ENCODE data around the gene DNMT3L.
"Not testable (repeated sequence)": the region's sequence is repeated elsewhere in the genome, so short reads cannot be mapped to it uniquely, and the experiment has no call there.

The DNMT3L gene

GRCh38 chr21:44240842-44241241, 20.9 kb downstream of the DNMT3L start, which contains the start of gene ICOSLG:
Gene ICOSLG (minus strand): TSS chr21:44240943. CDS start chr21:44240817, 126 bp downstream.
- H3K27me3 ChIP-seq (ENCODE audit: insufficient read depth, low read length, poor library complexity, severe bottlenecking); H3K9me3 ChIP-seq (ENCODE audit: insufficient read depth, low read depth, low read length); H3K4me3 ChIP-seq (ENCODE audit: low read length, poor library complexity, severe bottlenecking); H4K20me1 ChIP-seq (ENCODE audit: insufficient read depth, low read length, poor library complexity, severe bottlenecking); H3K4me1 ChIP-seq (ENCODE audit: insufficient read depth, low read length, poor library complexity, severe bottlenecking); H3K4me2 ChIP-seq (ENCODE audit: low read depth, low read length, poor library complexity, severe bottlenecking); H3K79me2 ChIP-seq (ENCODE audit: insufficient read depth, low read length); H3K9me2 ChIP-seq (replicated peaks; ENCODE audit: low read depth, low read length); H3K36me3 ChIP-seq (ENCODE audit: insufficient read depth, low read length); H3K9ac ChIP-seq (ENCODE audit: low read depth, low read length, poor library complexity, severe bottlenecking); H3F3A ChIP-seq (ENCODE audit: low read depth); H2AFZ ChIP-seq (ENCODE audit: low read length): not testable (repeated sequence)

GRCh38 chr21:44240353-44240752, 21.3 kb downstream of the DNMT3L start:
- not testable (repeated sequence) for H3K9me3 ChIP-seq (ENCODE audit: insufficient read depth, low read depth, low read length); H3K4me2 ChIP-seq (ENCODE audit: low read depth, low read length, poor library complexity, severe bottlenecking); H4K20me1 ChIP-seq (ENCODE audit: insufficient read depth, low read length, poor library complexity, severe bottlenecking); H3K4me3 ChIP-seq (ENCODE audit: low read length, poor library complexity, severe bottlenecking); H3K27me3 ChIP-seq (ENCODE audit: insufficient read depth, low read length, poor library complexity, severe bottlenecking); H3F3A ChIP-seq (ENCODE audit: low read depth); H3K9ac ChIP-seq (ENCODE audit: low read depth, low read length, poor library complexity, severe bottlenecking); H3K79me2 ChIP-seq (ENCODE audit: insufficient read depth, low read length); H2AFZ ChIP-seq (ENCODE audit: low read length); H3K36me3 ChIP-seq (ENCODE audit: insufficient read depth, low read length); H3K4me1 ChIP-seq (ENCODE audit: insufficient read depth, low read length, poor library complexity, severe bottlenecking); H3K9me2 ChIP-seq (replicated peaks; ENCODE audit: low read depth, low read length)

- not testable (repeated sequence) for H3K36me3 ChIP-seq (ENCODE audit: insufficient read depth, low read length); H3F3A ChIP-seq (ENCODE audit: low read depth); H3K79me2 ChIP-seq (ENCODE audit: insufficient read depth, low read length); H4K20me1 ChIP-seq (ENCODE audit: insufficient read depth, low read length, poor library complexity, severe bottlenecking); H3K9me3 ChIP-seq (ENCODE audit: insufficient read depth, low read depth, low read length); H3K9ac ChIP-seq (ENCODE audit: low read depth, low read length, poor library complexity, severe bottlenecking); H3K4me2 ChIP-seq (ENCODE audit: low read depth, low read length, poor library complexity, severe bottlenecking); H2AFZ ChIP-seq (ENCODE audit: low read length); H3K4me3 ChIP-seq (ENCODE audit: low read length, poor library complexity, severe bottlenecking); H3K9me2 ChIP-seq (replicated peaks; ENCODE audit: low read depth, low read length); H3K27me3 ChIP-seq (ENCODE audit: insufficient read depth, low read length, poor library complexity, severe bottlenecking); H3K4me1 ChIP-seq (ENCODE audit: insufficient read depth, low read length, poor library complexity, severe bottlenecking)
Measured at GRCh38 chr21:44229561-44229960, 32.1 kb downstream of the DNMT3L start.

DNA sequence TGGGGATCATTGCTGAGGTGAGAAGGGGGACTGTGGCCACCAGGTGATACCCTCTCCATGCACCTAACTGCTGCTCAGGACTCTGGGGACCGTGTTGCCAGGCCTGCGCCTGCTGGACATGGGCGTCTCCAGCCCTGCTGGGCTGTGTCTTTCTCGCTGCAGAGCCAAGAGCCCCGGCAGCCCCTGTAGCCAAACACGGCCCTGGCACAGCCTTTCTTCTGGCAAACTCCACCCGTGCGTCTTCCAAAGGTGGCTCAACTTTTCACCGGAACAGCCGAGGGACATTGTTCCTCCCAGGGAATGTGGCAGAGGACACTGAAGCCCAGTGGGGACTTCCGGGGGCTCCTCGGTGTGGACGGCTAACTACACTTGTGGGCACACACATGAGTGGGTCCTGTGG, 33.6 kb downstream of the DNMT3L start:
- not testable (repeated sequence) for H4K20me1 ChIP-seq (ENCODE audit: insufficient read depth, low read length, poor library complexity, severe bottlenecking); H3K9me3 ChIP-seq (ENCODE audit: insufficient read depth, low read depth, low read length); H3K36me3 ChIP-seq (ENCODE audit: insufficient read depth, low read length); H3K27me3 ChIP-seq (ENCODE audit: insufficient read depth, low read length, poor library complexity, severe bottlenecking); H3F3A ChIP-seq (ENCODE audit: low read depth); H3K4me3 ChIP-seq (ENCODE audit: low read length, poor library complexity, severe bottlenecking); H3K79me2 ChIP-seq (ENCODE audit: insufficient read depth, low read length); H3K9ac ChIP-seq (ENCODE audit: low read depth, low read length, poor library complexity, severe bottlenecking); H3K4me1 ChIP-seq (ENCODE audit: insufficient read depth, low read length, poor library complexity, severe bottlenecking); H3K9me2 ChIP-seq (replicated peaks; ENCODE audit: low read depth, low read length); H2AFZ ChIP-seq (ENCODE audit: low read length); H3K4me2 ChIP-seq (ENCODE audit: low read depth, low read length, poor library complexity, severe bottlenecking)

- not testable (repeated sequence) for H3K4me1 ChIP-seq (ENCODE audit: insufficient read depth, low read length, poor library complexity, severe bottlenecking); H3K27me3 ChIP-seq (ENCODE audit: insufficient read depth, low read length, poor library complexity, severe bottlenecking); H3K4me2 ChIP-seq (ENCODE audit: low read depth, low read length, poor library complexity, severe bottlenecking); H3K9ac ChIP-seq (ENCODE audit: low read depth, low read length, poor library complexity, severe bottlenecking); H3K4me3 ChIP-seq (ENCODE audit: low read length, poor library complexity, severe bottlenecking); H3K9me3 ChIP-seq (ENCODE audit: insufficient read depth, low read depth, low read length); H3K79me2 ChIP-seq (ENCODE audit: insufficient read depth, low read length); H4K20me1 ChIP-seq (ENCODE audit: insufficient read depth, low read length, poor library complexity, severe bottlenecking); H2AFZ ChIP-seq (ENCODE audit: low read length); H3K9me2 ChIP-seq (replicated peaks; ENCODE audit: low read depth, low read length); H3K36me3 ChIP-seq (ENCODE audit: insufficient read depth, low read length); H3F3A ChIP-seq (ENCODE audit: low read depth)
Measured at GRCh38 chr21:44227614-44228013, 34.1 kb downstream of the DNMT3L start.

DNA sequence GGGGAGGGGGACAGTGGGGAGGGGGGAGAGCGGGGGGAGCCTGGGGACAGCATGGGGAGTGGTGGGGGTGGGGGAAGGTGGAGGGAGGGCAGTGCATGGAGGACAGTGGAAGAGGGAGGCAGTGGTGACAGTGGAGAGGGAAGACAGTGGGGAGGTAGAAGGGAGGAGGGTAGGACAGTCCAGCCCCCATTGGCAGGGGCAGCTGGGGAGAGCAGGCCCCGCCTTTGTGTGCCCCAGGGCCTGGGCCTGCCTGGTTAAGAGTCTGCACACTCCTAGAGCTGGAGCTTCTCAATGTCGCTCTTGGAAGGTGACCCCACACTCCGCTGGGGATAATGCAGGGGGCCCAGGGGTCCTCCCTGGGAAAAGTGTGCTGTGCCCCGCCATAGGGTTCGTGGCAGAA, 36.1 kb downstream of the DNMT3L start:
- H3K36me3 ChIP-seq (ENCODE audit: insufficient read depth, low read length) = not testable (repeated sequence)

DNA sequence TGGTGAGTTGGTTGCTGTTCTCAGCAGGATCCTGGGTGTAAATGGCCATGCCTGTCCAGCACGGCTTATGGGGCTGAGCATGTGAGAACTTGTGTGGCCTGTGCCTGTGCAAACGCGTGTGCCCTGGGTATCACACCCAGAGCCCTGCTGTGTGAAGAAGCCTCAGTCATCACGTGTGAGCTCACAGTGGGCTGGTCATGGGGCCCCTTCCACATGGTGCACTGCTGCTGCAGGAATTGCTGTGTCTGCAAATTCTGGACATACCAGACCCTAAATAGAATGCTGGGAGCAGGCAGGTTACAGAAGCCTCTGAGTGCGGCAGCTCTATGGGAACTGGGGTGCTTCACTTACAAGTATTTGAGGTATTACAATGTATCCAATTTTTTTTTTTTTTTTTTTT, 38.4 kb downstream of the DNMT3L start:
- not testable (repeated sequence) for H3K4me1 ChIP-seq (ENCODE audit: insufficient read depth, low read length, poor library complexity, severe bottlenecking); H3K9ac ChIP-seq (ENCODE audit: low read depth, low read length, poor library complexity, severe bottlenecking); H3K79me2 ChIP-seq (ENCODE audit: insufficient read depth, low read length); H4K20me1 ChIP-seq (ENCODE audit: insufficient read depth, low read length, poor library complexity, severe bottlenecking); H3K9me3 ChIP-seq (ENCODE audit: insufficient read depth, low read depth, low read length); H3K4me3 ChIP-seq (ENCODE audit: low read length, poor library complexity, severe bottlenecking); H3K9me2 ChIP-seq (replicated peaks; ENCODE audit: low read depth, low read length); H3K4me2 ChIP-seq (ENCODE audit: low read depth, low read length, poor library complexity, severe bottlenecking); H2AFZ ChIP-seq (ENCODE audit: low read length); H3K36me3 ChIP-seq (ENCODE audit: insufficient read depth, low read length); H3F3A ChIP-seq (ENCODE audit: low read depth); H3K27me3 ChIP-seq (ENCODE audit: insufficient read depth, low read length, poor library complexity, severe bottlenecking)

More for the DNA sequence above, 36.1 kb downstream of the DNMT3L start:
- H3K4me3 ChIP-seq (ENCODE audit: low read length, poor library complexity, severe bottlenecking); H3K4me2 ChIP-seq (ENCODE audit: low read depth, low read length, poor library complexity, severe bottlenecking); H3F3A ChIP-seq (ENCODE audit: low read depth); H2AFZ ChIP-seq (ENCODE audit: low read length); H3K4me1 ChIP-seq (ENCODE audit: insufficient read depth, low read length, poor library complexity, severe bottlenecking); H4K20me1 ChIP-seq (ENCODE audit: insufficient read depth, low read length, poor library complexity, severe bottlenecking); H3K9me3 ChIP-seq (ENCODE audit: insufficient read depth, low read depth, low read length); H3K9me2 ChIP-seq (replicated peaks; ENCODE audit: low read depth, low read length); H3K79me2 ChIP-seq (ENCODE audit: insufficient read depth, low read length); H3K9ac ChIP-seq (ENCODE audit: low read depth, low read length, poor library complexity, severe bottlenecking); H3K27me3 ChIP-seq (ENCODE audit: insufficient read depth, low read length, poor library complexity, severe bottlenecking): not testable (repeated sequence)

GRCh38 chr21:44220674-44221073, 41.0 kb downstream of the DNMT3L start:
- not testable (repeated sequence) for H3K4me3 ChIP-seq (ENCODE audit: low read length, poor library complexity, severe bottlenecking); H2AFZ ChIP-seq (ENCODE audit: low read length); H3F3A ChIP-seq (ENCODE audit: low read depth); H3K9me2 ChIP-seq (replicated peaks; ENCODE audit: low read depth, low read length); H4K20me1 ChIP-seq (ENCODE audit: insufficient read depth, low read length, poor library complexity, severe bottlenecking); H3K36me3 ChIP-seq (ENCODE audit: insufficient read depth, low read length); H3K4me1 ChIP-seq (ENCODE audit: insufficient read depth, low read length, poor library complexity, severe bottlenecking); H3K9ac ChIP-seq (ENCODE audit: low read depth, low read length, poor library complexity, severe bottlenecking); H3K4me2 ChIP-seq (ENCODE audit: low read depth, low read length, poor library complexity, severe bottlenecking); H3K27me3 ChIP-seq (ENCODE audit: insufficient read depth, low read length, poor library complexity, severe bottlenecking); H3K79me2 ChIP-seq (ENCODE audit: insufficient read depth, low read length); H3K9me3 ChIP-seq (ENCODE audit: insufficient read depth, low read depth, low read length)

Data from Loucy (cell line).